Measurements from ENCODE around the gene PTPN1.

Gene PTPN1

GRCh38 chr20:50560867-50561266 is 50.7 kb downstream of the PTPN1 start:
- peaks cover 25% of the 10 kb centered on the region for H3K36me3 ChIP-seq (ENCODE audit: control insufficient read depth, low read length)

DNA sequence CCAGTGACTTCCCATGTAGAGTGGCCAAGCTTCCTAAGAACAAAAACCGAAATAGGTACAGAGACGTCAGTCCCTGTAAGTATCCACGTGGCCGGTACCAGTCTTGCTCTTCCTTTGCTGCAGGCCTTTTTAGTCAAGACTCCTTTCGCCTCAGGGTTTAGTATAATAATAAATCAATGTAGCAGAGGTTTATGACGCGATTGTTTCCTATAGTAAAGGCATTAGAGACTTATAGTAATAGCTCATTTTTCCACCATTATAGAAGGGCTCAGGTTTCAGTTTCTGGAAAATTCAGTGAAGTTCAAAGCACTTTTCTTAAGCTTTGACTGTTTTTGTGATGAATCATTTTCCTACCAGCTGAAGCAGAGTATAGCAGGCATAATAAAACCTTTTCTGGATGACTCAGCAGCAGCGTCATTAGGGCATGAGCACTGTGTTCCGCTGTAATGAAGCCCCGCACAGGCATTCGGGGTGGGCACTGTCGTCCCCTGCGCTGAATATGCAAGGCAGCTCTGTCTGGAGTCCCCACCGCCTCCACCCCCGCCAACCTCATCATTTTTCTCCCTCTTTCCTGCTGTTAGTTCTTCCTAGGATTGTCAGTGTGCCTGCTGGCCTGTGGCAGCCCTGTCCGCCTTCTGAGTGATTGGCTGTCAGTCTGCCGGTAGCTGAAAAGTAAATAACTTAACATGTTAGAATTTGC is 51.3 kb downstream of the PTPN1 start:
- Histone ChIP-seq H3K4me1 (ENCODE audit: control insufficient read depth, low read length) (no peaks in the 10 kb centered on the region), H3K9me3 (ENCODE audit: control insufficient read depth, insufficient read depth, low read length) (no peaks in the 10 kb centered on the region), H3K79me2 (ENCODE audit: control insufficient read depth, low read length) (peaks cover 7% of the 10 kb centered on the region), H3F3A (ENCODE audit: control insufficient read depth, insufficient read depth) (no peaks in the 10 kb centered on the region), H3K36me3 (ENCODE audit: control insufficient read depth, low read length) (peaks cover 25% of the 10 kb centered on the region), H3K4me3 (ENCODE audit: low read length) (no peak overlapping the region), H3K4me2 (ENCODE audit: low read length) (no peak overlapping the region), H3K27ac (ENCODE audit: low read depth, low read length) (no peak overlapping the region), H3K27me3 (ENCODE audit: control insufficient read depth, low read length) (no peaks in the 10 kb centered on the region), H4K20me1 (ENCODE audit: control insufficient read depth, insufficient read depth, low read depth, low read length) (peaks cover 4% of the 10 kb centered on the region; the same call in 1 of the 2 replicates), H3K9me2 (replicated peaks; ENCODE audit: control insufficient read depth, low read length) (no peaks in the 10 kb centered on the region)
- TF ChIP-seq EZH2phosphoT487 (IDR thresholded peaks at IDR 0.05; ENCODE audit: borderline replicate concordance, low read length), result no peak

More at GRCh38 chr20:50560867-50561266, 50.7 kb downstream of the PTPN1 start:
- H3K9me2 ChIP-seq (replicated peaks; ENCODE audit: control insufficient read depth, low read length), result no peaks in the 10 kb centered on the region
- H3K9me3 ChIP-seq (ENCODE audit: control insufficient read depth, insufficient read depth, low read length), result no peaks in the 10 kb centered on the region
- H3K4me1 ChIP-seq (ENCODE audit: control insufficient read depth, low read length), result no peaks in the 10 kb centered on the region
- H3K27me3 ChIP-seq (ENCODE audit: control insufficient read depth, low read length), result no peaks in the 10 kb centered on the region
- no peak for TF ChIP-seq EZH2phosphoT487 (IDR thresholded peaks at IDR 0.05; ENCODE audit: borderline replicate concordance, low read length)
- TF ChIP-seq, protein P1, sequence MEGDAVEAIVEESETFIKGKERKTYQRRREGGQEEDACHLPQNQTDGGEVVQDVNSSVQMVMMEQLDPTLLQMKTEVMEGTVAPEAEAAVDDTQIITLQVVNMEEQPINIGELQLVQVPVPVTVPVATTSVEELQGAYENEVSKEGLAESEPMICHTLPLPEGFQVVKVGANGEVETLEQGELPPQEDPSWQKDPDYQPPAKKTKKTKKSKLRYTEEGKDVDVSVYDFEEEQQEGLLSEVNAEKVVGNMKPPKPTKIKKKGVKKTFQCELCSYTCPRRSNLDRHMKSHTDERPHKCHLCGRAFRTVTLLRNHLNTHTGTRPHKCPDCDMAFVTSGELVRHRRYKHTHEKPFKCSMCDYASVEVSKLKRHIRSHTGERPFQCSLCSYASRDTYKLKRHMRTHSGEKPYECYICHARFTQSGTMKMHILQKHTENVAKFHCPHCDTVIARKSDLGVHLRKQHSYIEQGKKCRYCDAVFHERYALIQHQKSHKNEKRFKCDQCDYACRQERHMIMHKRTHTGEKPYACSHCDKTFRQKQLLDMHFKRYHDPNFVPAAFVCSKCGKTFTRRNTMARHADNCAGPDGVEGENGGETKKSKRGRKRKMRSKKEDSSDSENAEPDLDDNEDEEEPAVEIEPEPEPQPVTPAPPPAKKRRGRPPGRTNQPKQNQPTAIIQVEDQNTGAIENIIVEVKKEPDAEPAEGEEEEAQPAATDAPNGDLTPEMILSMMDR (IDR thresholded peaks at IDR 0.05; ENCODE audit: low read depth, low read length, poor library complexity, severe bottlenecking), result no peak
- no peak overlapping the region for H3K27ac ChIP-seq (ENCODE audit: low read depth, low read length)
- H3K4me3 ChIP-seq (ENCODE audit: low read length), result no peak overlapping the region
- H3F3A ChIP-seq (ENCODE audit: control insufficient read depth, insufficient read depth), result no peaks in the 10 kb centered on the region
- no peak overlapping the region for H3K4me2 ChIP-seq (ENCODE audit: low read length)
- peaks cover 7% of the 10 kb centered on the region for H3K79me2 ChIP-seq (ENCODE audit: control insufficient read depth, low read length)
- H4K20me1 ChIP-seq (ENCODE audit: control insufficient read depth, insufficient read depth, low read depth, low read length), result peaks cover 4% of the 10 kb centered on the region; the same call in 1 of the 2 replicates

- Histone ChIP-seq H3K27me3 (ENCODE audit: control insufficient read depth, low read length) (no peaks in the 10 kb centered on the region), H3K4me2 (ENCODE audit: low read length) (no peak overlapping the region), H3F3A (ENCODE audit: control insufficient read depth, insufficient read depth) (no peaks in the 10 kb centered on the region), H3K9me2 (replicated peaks; ENCODE audit: control insufficient read depth, low read length) (no peaks in the 10 kb centered on the region), H4K20me1 (ENCODE audit: control insufficient read depth, insufficient read depth, low read depth, low read length) (peaks cover 4% of the 10 kb centered on the region; the same call in 1 of the 2 replicates), H3K36me3 (ENCODE audit: control insufficient read depth, low read length) (peaks cover 25% of the 10 kb centered on the region), H3K9me3 (ENCODE audit: control insufficient read depth, insufficient read depth, low read length) (no peaks in the 10 kb centered on the region), H3K27ac (ENCODE audit: low read depth, low read length) (no peak overlapping the region), H3K4me1 (ENCODE audit: control insufficient read depth, low read length) (no peaks in the 10 kb centered on the region), H3K4me3 (ENCODE audit: low read length) (no peak overlapping the region), H3K79me2 (ENCODE audit: control insufficient read depth, low read length) (peaks cover 7% of the 10 kb centered on the region)
- no peak for TF ChIP-seq EZH2phosphoT487 (IDR thresholded peaks at IDR 0.05; ENCODE audit: borderline replicate concordance, low read length)
- TF ChIP-seq, protein P1 (IDR thresholded peaks at IDR 0.05; ENCODE audit: low read depth, low read length, poor library complexity, severe bottlenecking), result no peak
Observed at GRCh38 chr20:50562262-50562701, 52.1 kb downstream of the PTPN1 start.

All from DOHH2 (cell line).